ENCODE results near the gene THBS2.
"Not testable (repeated sequence)": the region's sequence is repeated elsewhere in the genome, so short reads cannot be mapped to it uniquely, and the experiment has no call there.

The THBS2 gene

DNA sequence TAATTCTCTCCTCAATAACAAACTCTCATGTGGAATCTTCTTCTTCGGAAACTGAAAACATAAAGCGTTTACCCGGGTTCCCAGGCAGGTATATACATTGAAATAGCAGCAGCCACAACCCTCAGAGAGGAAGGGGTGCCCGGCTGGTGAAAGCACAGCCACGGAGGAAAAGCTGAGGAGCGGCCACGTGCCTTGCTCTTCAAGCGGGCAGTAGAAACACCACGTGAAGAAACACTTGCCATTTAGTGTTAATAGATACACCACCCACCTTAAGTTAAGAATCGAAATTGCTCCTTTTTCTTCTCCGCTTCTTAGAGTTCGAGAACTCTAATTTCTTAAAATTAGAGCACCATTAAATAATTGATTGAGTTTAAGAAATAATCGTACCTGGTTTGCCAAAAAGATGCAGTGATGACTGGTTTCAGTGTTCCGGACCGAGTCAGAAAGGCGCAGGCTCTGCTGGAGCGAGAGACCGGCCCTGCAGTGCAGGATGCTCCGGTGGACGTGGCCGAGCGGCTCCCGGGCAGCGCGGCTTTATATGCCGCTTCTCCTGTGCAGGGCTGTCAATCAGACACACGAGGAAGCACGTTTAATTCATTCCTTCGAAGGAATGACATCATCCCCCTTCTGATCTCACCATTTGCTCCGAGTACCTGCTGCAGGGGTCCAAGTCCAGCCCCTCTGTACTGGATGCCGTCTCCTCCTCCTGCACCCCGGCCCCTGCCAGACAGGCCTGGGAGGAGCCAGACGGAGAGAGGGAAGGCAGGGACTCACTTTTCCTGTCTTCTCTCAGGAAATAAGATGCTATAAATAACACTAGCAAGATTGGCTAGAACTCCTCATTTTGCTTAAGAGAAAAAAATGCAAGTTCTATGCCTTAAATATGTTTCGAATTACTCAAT lies at the start of gene THBS2:
THBS2 (minus strand) TSS at position 510 of the 902 bp plus-strand sequence. CDS start 3,062 bp downstream, outside the sequence.
- no peak for DNase-seq

- DNase-seq = no peak
Measured at GRCh38 chr6:169302716-169303115, 49.1 kb upstream of the THBS2 start.

GRCh38 chr6:169302255-169302654 lies 48.6 kb upstream of the THBS2 start:
- DNase-seq = no peak

DNA sequence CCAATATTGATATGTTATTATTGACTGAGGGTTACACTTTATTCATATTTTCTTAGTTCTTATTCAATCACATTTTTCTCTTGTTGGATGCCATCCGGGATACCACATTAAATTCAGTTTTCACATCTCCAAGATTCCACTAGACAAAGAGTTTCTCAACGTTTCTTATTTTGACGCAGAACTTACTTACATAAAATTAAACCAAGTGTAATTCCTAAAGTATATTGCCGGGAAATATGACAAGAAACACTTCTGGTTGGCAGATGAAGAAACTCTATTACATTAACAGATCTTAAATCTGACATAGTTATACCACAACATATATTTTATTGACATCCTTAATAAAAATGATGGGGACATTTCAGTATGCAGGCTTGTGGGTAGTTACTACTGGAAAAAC lies 47.3 kb upstream of the THBS2 start:
- no peak for DNase-seq

- not testable (repeated sequence) for DNase-seq
Measured at GRCh38 chr6:169298626-169299025, 45.0 kb upstream of the THBS2 start.

DNA sequence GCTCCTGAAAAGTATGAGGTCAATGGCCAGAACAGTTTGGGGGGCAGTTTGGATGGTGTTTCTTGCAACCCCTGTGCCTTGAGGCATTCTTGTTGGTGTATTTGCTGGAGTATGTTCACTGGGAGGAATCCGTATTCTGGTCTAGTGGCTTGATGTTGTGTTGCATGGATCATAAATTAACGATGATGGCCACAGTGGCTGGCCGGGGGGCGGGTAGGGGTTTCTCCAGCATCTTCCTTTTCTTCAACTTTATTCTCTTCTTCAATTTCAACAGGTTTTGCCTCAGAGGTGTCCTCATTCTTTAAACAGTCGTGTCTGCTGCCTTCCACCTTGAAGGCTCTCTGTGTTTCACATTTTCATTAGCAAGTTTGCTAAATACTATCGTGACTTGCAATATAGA lies 43.0 kb upstream of the THBS2 start:
- DNase-seq = no peak

DNA sequence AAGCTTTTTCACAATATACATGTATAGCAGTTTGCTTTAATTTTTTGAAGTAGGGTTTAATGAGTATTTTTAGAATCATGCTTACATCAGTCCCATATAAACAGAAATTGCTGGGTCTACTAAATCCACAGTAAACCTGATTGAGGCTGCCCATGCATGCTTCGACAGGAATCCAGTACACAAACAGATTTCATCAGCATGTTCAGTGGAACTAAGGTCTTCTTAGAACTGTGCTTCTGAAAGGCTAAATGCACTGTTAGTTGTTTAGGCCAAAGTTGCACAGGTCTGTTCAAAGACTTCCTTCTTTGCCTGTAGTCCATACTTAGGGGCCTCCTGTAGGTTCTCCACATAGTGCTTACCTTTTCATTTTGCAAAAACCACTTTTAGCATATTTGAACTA lies 42.5 kb upstream of the THBS2 start:
- no peak for DNase-seq

DNA sequence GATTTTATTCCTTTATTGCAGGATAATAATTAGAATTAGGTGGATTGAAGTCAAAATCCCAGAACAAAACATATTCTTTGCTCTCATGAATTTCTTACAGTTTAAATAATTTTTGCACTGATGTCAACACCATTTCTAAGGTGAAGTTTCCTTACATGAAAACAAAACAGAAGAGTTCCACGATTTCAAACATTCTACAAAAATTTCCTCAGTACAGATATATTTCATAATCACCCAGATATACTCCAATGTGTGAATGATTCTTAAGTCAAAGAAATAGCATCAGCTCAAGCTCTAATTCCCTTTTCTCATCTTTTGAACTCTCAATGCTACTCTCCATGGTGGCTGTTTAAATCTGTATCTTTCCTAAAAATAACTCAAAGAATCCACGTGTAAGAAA lies 39.5 kb upstream of the THBS2 start:
- DNase-seq = no peak

DNA sequence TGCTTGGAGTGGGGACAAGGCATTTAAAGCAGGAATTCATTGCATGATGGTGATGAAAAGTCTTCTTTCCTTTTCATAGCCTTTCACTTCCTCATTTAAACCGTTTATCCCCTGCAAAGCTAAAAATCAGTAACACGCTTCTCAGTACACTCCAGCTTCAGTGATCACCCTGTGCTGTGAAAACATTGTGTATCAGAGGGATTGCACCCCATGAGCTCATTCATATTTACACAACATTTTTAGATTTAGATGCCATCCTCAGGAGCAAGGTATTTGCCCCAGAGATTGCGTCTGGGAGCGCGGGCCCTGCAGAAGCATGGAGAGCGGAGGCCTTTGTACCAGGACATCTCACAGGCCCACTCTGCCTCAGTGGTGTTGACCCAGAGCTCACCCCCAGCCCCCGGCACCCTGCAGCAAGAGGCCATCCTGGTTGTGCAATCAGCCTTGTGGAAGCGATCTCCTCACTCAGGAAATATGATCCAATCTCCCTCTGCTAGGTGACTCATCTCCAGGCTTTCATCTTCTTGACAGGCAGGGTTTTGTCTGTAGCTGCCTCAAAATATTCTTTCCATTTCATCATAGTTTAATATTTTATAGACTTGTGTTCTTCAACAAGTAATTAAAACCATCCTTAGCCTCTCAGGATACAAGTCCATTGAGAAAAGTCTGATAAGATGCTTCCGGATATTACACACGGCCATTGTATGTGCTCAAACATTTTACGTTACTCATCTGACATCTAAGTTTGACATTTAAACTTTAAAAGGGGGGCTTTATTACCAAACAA lies 38.9 kb upstream of the THBS2 start:
- no peak for DNase-seq

DNA sequence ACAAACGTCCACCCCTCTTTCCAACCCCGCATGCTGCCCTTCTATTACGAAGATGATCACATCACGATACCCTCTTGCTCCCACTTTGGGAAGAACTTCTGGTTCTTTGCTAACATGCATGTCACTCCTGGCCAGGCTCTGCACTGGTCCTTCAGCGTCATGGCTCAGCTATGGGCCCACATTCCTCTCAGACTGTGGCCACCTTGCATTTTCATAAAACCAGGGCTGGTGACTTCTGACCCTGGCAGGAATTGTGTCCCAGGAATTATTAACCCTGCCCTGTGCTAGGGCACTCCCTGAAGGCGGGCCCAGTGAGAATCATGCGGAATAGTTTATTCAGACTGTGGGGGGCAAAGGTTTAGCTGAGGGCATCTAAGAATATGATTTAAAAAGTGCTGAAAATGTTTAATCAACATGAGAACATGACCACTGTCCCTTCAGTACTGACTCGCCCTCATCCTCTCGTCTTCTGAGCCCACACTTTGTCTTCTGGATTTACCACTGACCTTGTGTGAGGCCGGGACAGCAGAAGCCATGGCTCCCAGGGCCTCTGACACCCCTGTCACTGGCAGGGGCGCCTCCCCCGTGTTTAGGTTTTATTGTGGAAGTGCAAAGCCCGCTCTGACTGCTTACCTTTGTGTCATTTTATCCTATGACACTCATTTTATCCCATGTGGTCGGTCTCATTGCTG lies 38.1 kb upstream of the THBS2 start:
- DNase-seq = no peak

DNA sequence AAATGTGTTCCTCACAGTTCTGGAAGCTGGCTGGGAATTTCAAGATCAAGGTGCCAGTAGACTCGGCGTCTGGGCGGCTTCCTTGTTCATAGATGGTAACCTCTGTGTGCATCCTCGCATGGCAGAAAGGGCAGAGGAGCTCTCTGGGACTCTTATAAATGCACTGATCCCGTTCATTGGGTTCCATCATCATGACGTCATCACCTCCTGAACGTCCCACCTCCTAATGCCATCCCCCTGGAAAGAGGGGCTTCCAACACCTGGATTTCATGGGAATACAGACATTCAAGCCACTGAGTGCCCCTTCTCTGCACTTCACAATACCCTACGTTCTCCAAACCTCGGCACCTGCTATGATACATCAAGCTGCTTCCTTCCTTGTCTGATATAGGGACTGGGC lies 37.5 kb upstream of the THBS2 start:
- DNase-seq = no peak

GRCh38 chr6:169289619-169290339 lies 36.1 kb upstream of the THBS2 start:
- no peak for DNase-seq

- DNase-seq = no peak
Measured at GRCh38 chr6:169289257-169289618, 35.6 kb upstream of the THBS2 start.

DNA sequence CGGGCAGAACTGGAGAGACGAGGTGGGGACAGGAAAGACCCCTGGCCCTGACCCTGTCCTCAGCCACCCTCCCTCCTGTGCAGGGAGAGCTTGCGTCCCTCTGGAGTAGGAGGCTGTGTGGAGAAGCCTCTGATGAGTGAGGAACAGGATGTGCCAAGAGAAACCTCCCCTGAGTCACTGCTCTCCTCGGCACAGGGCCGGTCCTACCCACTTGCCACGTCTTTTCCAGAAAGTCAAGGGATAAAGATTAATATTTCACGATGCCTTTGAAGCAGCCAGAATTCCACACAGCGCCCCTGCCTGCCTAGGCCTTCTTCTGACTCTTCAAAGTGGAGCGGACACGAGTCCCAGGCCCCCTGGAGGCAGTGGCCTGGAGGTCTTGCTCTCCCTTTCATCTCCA lies 34.9 kb upstream of the THBS2 start:
- DNase-seq = no peak

DNA sequence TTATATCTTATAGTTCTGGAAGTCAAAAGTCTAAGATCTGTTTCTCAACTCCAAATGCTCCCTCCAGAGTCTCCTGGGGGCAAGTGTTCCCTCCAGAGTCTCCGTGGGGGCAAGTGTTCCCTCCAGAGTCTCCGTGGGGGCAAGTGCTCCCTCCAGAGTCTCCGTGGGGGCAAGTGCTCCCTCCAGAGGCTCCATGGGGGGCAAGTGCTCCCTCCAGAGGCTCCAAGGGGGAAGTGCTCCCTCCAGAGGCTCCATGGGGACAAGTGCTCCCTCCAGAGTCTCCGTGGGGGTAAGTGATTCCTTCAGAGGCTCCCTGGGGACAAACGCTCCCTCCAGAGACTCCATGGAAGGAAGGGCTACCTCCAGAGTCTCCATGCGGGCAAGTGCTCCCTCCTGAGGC lies 34.0 kb upstream of the THBS2 start:
- no peak for DNase-seq

DNA sequence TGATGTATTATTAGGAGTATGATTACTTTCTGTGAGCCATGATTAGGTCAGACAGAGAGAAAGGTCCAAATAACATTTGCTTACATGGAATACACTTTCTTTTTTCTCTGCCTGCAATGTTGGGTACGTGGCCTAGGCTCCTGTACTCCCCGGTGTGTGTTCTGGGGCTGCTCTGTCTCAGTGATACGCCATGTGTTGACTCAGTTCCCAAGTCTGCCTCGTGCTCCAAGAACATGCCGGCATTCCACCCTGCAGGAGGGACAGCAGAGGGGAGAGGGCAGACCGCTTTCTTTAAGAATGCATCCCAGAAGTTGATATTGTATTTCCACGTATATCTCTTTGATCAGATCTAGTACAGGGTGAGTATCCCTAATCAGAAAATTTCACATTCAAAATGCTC lies 33.3 kb upstream of the THBS2 start:
- no peak for DNase-seq

- no peak for DNase-seq
Measured at GRCh38 chr6:169285165-169285564, 31.5 kb upstream of the THBS2 start.

GRCh38 chr6:169283924-169284323 lies 30.3 kb upstream of the THBS2 start:
- DNase-seq = no peak

DNA sequence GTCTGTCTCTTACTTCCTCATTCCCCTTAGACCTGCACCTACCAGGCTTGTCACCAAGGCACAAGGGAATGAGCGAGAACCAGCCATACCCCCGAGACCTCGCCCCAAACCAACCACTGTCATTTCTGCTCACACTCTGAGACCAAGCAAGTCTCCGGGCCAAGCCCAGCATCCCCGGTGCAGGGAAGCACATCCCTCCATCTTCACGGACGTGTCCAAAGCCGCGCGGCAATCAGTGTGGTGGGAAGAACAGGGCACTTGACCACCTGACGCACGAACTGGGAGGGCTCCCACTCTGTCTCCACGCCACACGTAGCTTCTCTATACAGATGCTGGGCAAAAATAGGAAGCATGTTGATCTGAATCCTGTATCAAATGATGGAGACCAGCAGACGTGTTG lies 28.4 kb upstream of the THBS2 start:
- no peak for DNase-seq

DNA sequence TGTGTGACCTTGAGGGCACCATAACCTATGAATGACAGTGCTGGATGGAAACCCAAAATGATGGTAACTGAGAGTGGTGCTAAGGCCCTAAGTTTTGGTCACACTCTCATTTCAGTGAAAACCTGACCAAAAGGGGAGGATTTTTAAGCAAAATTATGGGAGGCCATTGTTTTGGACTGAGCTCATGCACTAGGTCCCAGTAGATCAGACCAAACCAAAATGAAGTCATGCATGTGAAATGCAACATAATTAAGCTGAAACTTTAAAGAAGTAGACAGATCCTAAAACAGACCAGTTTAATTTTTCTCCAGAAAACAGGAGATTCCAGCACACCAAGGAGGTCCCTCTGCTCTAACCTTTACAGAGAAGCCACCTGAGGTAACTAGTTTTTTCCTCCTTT lies 24.0 kb upstream of the THBS2 start:
- DNase-seq = no peak

DNA sequence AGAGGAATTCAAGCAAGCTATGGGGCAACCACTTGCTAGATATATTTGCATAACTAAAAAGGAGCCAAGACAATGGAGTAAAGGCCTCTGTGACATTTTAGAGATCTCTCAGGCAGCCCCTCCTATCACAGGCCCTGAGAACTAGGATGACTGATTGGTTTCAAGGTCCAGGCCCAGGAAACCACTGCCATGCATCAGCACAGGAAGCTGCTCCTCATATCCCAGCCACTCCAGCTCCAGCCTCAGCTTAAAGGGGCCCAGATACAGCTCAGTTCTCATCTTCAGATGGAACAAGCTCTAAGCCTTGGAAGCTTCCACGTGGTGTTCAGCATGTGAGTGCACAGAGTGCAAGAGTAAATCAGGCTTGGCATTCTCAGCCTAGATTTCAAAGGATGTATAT lies 21.1 kb upstream of the THBS2 start:
- no peak for DNase-seq

DNA sequence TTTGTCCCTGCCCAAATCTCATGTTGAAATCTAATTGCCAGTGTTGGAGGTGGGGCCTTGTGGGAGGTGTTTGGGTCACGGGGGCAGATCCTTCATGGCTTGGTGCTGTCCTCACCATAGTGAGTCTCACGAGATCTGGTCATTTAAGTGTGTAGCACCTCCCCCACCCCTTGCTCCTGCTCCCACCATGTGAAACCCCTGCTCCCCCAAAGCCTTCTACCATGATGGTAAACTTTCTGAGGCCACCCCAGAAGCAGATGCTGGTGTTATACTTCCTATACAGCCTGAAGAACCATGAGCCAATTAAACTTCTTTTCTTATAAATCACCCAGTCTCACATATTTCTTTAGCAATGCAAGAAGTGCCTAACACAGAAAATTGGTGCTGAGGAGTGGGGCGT lies 19.9 kb upstream of the THBS2 start:
- DNase-seq = no peak

DNA sequence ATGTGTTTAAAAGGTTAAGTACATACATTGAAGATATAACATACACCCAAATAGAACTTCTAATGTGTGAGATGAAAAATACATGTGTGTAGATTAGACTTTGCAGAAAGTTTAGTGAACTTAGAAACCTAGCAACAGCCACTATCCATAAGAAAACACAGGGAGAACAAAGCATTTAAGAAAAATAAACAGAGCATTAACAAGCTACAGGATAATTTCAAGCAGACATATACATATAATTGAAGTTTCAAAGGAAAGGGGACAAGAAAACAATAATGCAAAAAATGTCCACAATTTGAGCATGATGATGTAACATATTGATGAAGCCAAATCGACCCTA lies 18.2 kb upstream of the THBS2 start:
- no peak for DNase-seq

Measured in GF-D8 (cell line).